HG03571 (cell line): ENCODE measurements around the gene ABHD16B.
"Not testable (repeated sequence)": the region's sequence is repeated elsewhere in the genome, so short reads cannot be mapped to it uniquely, and the experiment has no call there.

Source experiments
- ATAC-seq: cut with Tn5 transposase; IDR thresholded peaks from one replicate; pipeline ENCODE4 v1.9.1; 2021; ENCODE audit not compliant: unreplicated experiment

Gene ABHD16B

GRCh38 chr20:63876489-63877036, 15.3 kb downstream of the ABHD16B start:
- no peak for ATAC-seq

- no peak for ATAC-seq
Measured at GRCh38 chr20:63877755-63878470, 16.6 kb downstream of the ABHD16B start.

- no peak for ATAC-seq
Measured at GRCh38 chr20:63878899-63879663, 17.8 kb downstream of the ABHD16B start.

- ATAC-seq = not testable (repeated sequence)
Measured at GRCh38 chr20:63880901-63881300, 19.6 kb downstream of the ABHD16B start.

GRCh38 chr20:63881451-63882226, 20.3 kb downstream of the ABHD16B start:
- no peak for ATAC-seq

GRCh38 chr20:63882257-63883200, 21.2 kb downstream of the ABHD16B start:
- ATAC-seq = no peak

GRCh38 chr20:63883201-63883593, 21.9 kb downstream of the ABHD16B start:
- no peak for ATAC-seq

- no peak for ATAC-seq
Measured at GRCh38 chr20:63884506-63885263, 23.4 kb downstream of the ABHD16B start.

- ATAC-seq = no peak
Measured at GRCh38 chr20:63885264-63886053, 24.2 kb downstream of the ABHD16B start.

GRCh38 chr20:63886054-63886419, 24.7 kb downstream of the ABHD16B start:
- no peak for ATAC-seq

GRCh38 chr20:63886921-63887320, 25.6 kb downstream of the ABHD16B start:
- no peak for ATAC-seq

GRCh38 chr20:63889241-63890200, 28.2 kb downstream of the ABHD16B start:
- ATAC-seq = no peak

GRCh38 chr20:63890201-63890576, 28.9 kb downstream of the ABHD16B start:
- ATAC-seq = no peak

GRCh38 chr20:63890616-63891015, 29.3 kb downstream of the ABHD16B start:
- no peak for ATAC-seq

- no peak for ATAC-seq
Measured at GRCh38 chr20:63891061-63892002, 30.0 kb downstream of the ABHD16B start.

- ATAC-seq = no peak
Measured at GRCh38 chr20:63892402-63892801, 31.1 kb downstream of the ABHD16B start.

GRCh38 chr20:63893999-63894357, 32.7 kb downstream of the ABHD16B start:
- no peak for ATAC-seq
